Thymus (tissue), 11 donors: Measurements from ENCODE around the gene ZNF365. TPM values are rescaled to one million over a fixed set of nuclear protein-coding genes. Genes with fewer than 3 reads are reported as not detected.
"Not testable (repeated sequence)": the region's sequence is repeated elsewhere in the genome, so short reads cannot be mapped to it uniquely, and the experiment has no call there.

Experiments
- DNase-seq, 9 donors: peaks; one replicate each; pipeline ENCODE4 v3.0.0-alpha.2; 2013; ENCODE audit warnings: low spot score in 9 of 9, low read depth in 6 of 9, missing footprints in 1 of 9
- H3K27ac ChIP-seq, 2 donors: one replicate each; pipeline ENCODE4 v1.5.1; 2013; ENCODE audit warnings: control low read depth in 1 of 2, low read depth in 1 of 2, low read length in 1 of 2, mild to moderate bottlenecking in 1 of 2, moderate library complexity in 1 of 2
- H3K27me3 ChIP-seq, 2 donors: one replicate each; pipeline ENCODE4 v1.5.1; 2013; ENCODE audit warnings: low read length in 1 of 2; ENCODE audit not compliant: control insufficient read depth in 2 of 2, insufficient read depth in 1 of 2
- H3K36me3 ChIP-seq, 2 donors: one replicate each; pipeline ENCODE4 v1.5.1; 2013; ENCODE audit warnings: low read length in 1 of 2, mild to moderate bottlenecking in 1 of 2, moderate library complexity in 1 of 2; ENCODE audit not compliant: control insufficient read depth in 2 of 2, insufficient read depth in 2 of 2
- H3K4me1 ChIP-seq, 2 donors: one replicate each; pipeline ENCODE4 v1.5.1; 2013; ENCODE audit warnings: low read length in 2 of 2; ENCODE audit not compliant: control insufficient read depth in 2 of 2, insufficient read depth in 2 of 2
- H3K4me3 ChIP-seq, 2 donors: one replicate each; pipeline ENCODE4 v1.5.1; 2013; ENCODE audit warnings: low read length in 2 of 2, control low read depth in 1 of 2, mild to moderate bottlenecking in 1 of 2
- H3K9me3 ChIP-seq, 2 donors: one replicate each; pipeline ENCODE4 v1.5.1; 2013; ENCODE audit warnings: low read length in 1 of 2, mild to moderate bottlenecking in 1 of 2; ENCODE audit not compliant: control insufficient read depth in 2 of 2, insufficient read depth in 1 of 2
- WGBS: extraction: QIAGEN DNeasy Blood & Tissue Kit; methylation state at CpG from one replicate; pipeline ENCODE4 v1.1.7; 2013; 5-methylcytosine and 5-hydroxymethylcytosine counted together
- polyA plus RNA-seq: library from polyadenylated mRNA; stranded (reverse); fragments of 200-250 nt; gene quantifications from one replicate; pipeline ENCODE4 v1.2.3, GENCODE V29; 2013
- total RNA-seq: library from RNA; stranded (reverse); fragments of 120-200 nt; gene quantifications from one replicate; pipeline ENCODE4 v1.2.4, GENCODE V29; 2013
- donor health status: healthy.

ZNF365 gene
- total and polyA plus RNA-seq, 2 donors, result 0.19 to 0.73 TPM

- H3K4me3 ChIP-seq, result no peak overlapping the region
- no peaks in the 10 kb centered on the region for H3K4me1 ChIP-seq
- H3K36me3 ChIP-seq, result no peaks in the 10 kb centered on the region
- no peaks in the 10 kb centered on the region for H3K9me3 ChIP-seq
- 92% methylated on average over 3 of the region's 3 CpGs for WGBS
- DNase-seq, result no peak
- no peaks in the 10 kb centered on the region for H3K27me3 ChIP-seq
- no peak overlapping the region for H3K27ac ChIP-seq
Measured at GRCh38 chr10:62396864-62397263, 22.7 kb downstream of the ZNF365 start.

- H3K4me1 ChIP-seq, result no peaks in the 10 kb centered on the region
- WGBS, result 97% methylated on average over 5 of the region's 5 CpGs
Measured at GRCh38 chr10:62399211-62399610, 25.0 kb downstream of the ZNF365 start.

GRCh38 chr10:62402508-62402907 lies 28.3 kb downstream of the ZNF365 start:
- no peaks in the 10 kb centered on the region for H3K27me3 ChIP-seq
- no peak overlapping the region for H3K27ac ChIP-seq
- no peaks in the 10 kb centered on the region for H3K9me3 ChIP-seq
- H3K4me1 ChIP-seq, result no peaks in the 10 kb centered on the region
- no peak overlapping the region for H3K4me3 ChIP-seq
- no peak for DNase-seq
- no peaks in the 10 kb centered on the region for H3K36me3 ChIP-seq

More at GRCh38 chr10:62399211-62399610, 25.0 kb downstream of the ZNF365 start:
- Histone ChIP-seq H3K36me3 (no peaks in the 10 kb centered on the region), H3K27me3 (no peaks in the 10 kb centered on the region), H3K27ac (no peak overlapping the region), H3K9me3 (no peaks in the 10 kb centered on the region), H3K4me3 (no peak overlapping the region)
- no peak for DNase-seq

GRCh38 chr10:62410528-62410927 lies 36.4 kb downstream of the ZNF365 start:
- WGBS, result 89% methylated on average over 1 of the region's 1 CpG
- H3K9me3 ChIP-seq, H3K4me1 ChIP-seq, H3K36me3 ChIP-seq, H3K4me3 ChIP-seq, DNase-seq, H3K27me3 ChIP-seq, H3K27ac ChIP-seq: not testable (repeated sequence)

GRCh38 chr10:62410934-62411333 lies 36.8 kb downstream of the ZNF365 start:
- WGBS, result 97% methylated on average over 1 of the region's 1 CpG
- DNase-seq, result not testable (repeated sequence)

GRCh38 chr10:62413048-62413447 lies 38.9 kb downstream of the ZNF365 start:
- no peaks in the 10 kb centered on the region for H3K27me3 ChIP-seq
- no peak overlapping the region for H3K27ac ChIP-seq
- 96% methylated on average over 5 of the region's 5 CpGs for WGBS
- no peaks in the 10 kb centered on the region for H3K9me3 ChIP-seq
- H3K4me1 ChIP-seq, result no peaks in the 10 kb centered on the region
- no peak for DNase-seq
- H3K36me3 ChIP-seq, result no peaks in the 10 kb centered on the region
- no peak overlapping the region for H3K4me3 ChIP-seq

More at GRCh38 chr10:62410934-62411333, 36.8 kb downstream of the ZNF365 start:
- H3K27me3 ChIP-seq, H3K27ac ChIP-seq, H3K4me3 ChIP-seq, H3K36me3 ChIP-seq, H3K4me1 ChIP-seq, H3K9me3 ChIP-seq: not testable (repeated sequence)

- WGBS, result 72% methylated on average over 2 of the region's 2 CpGs
- H3K4me3 ChIP-seq, result no peak overlapping the region
- no peak for DNase-seq
- H3K4me1 ChIP-seq, result no peaks in the 10 kb centered on the region
- H3K27me3 ChIP-seq, result no peaks in the 10 kb centered on the region
- H3K27ac ChIP-seq, result no peak overlapping the region
- H3K36me3 ChIP-seq, result no peaks in the 10 kb centered on the region
- no peaks in the 10 kb centered on the region for H3K9me3 ChIP-seq
Measured at GRCh38 chr10:62413652-62414051, 39.5 kb downstream of the ZNF365 start.

GRCh38 chr10:62414359-62414758 lies 40.2 kb downstream of the ZNF365 start:
- WGBS, result 49% methylated on average over 1 of the region's 1 CpG
- H3K4me1 ChIP-seq, result no peaks in the 10 kb centered on the region
- H3K27me3 ChIP-seq, result no peaks in the 10 kb centered on the region
- no peaks in the 10 kb centered on the region for H3K36me3 ChIP-seq
- H3K4me3 ChIP-seq, result no peak overlapping the region
- H3K27ac ChIP-seq, result no peak overlapping the region
- DNase-seq, result no peak
- H3K9me3 ChIP-seq, result no peaks in the 10 kb centered on the region

- H3K4me1 ChIP-seq, result no peaks in the 10 kb centered on the region
- 39% methylated on average over 1 of the region's 1 CpG for WGBS
- no peak overlapping the region for H3K4me3 ChIP-seq
Measured at GRCh38 chr10:62422068-62422590, 48.0 kb downstream of the ZNF365 start.

GRCh38 chr10:62424026-62424425 lies 49.9 kb downstream of the ZNF365 start:
- no peaks in the 10 kb centered on the region for H3K36me3 ChIP-seq
- H3K27me3 ChIP-seq, result no peaks in the 10 kb centered on the region
- no peaks in the 10 kb centered on the region for H3K4me1 ChIP-seq
- H3K27ac ChIP-seq, result no peak overlapping the region
- DNase-seq, result no peak
- H3K4me3 ChIP-seq, result no peak overlapping the region
- 92% methylated on average over 1 of the region's 1 CpG for WGBS
- H3K9me3 ChIP-seq, result no peaks in the 10 kb centered on the region

More at GRCh38 chr10:62422068-62422590, 48.0 kb downstream of the ZNF365 start:
- H3K27ac ChIP-seq, result no peak overlapping the region
- DNase-seq, result no peak
- H3K9me3 ChIP-seq, result no peaks in the 10 kb centered on the region
- no peaks in the 10 kb centered on the region for H3K36me3 ChIP-seq
- no peaks in the 10 kb centered on the region for H3K27me3 ChIP-seq
